HEK293 (cell line): ENCODE data around the gene MAB21L3.

Experiments
- CTCF ChIA-PET: fragments of 350-600 bp; formaldehyde crosslinking; extraction: SDS; loops from one replicate; lab custom pipeline; 2021; ENCODE audit warnings: antibody characterized with exemption; lab: Yijun Ruan, JAX
- POLR2A ChIA-PET: fragments of 300-600 bp; formaldehyde crosslinking; extraction: SDS; loops from one replicate; lab custom pipeline; 2020; ENCODE audit warnings: antibody characterized with exemption, inconsistent platforms; lab: Yijun Ruan, JAX
- H3K27ac ChIP-seq: fragments of 200-500 bp; sonication (Bioruptor generic); 2 replicates; pipeline ENCODE4 v1.5.1; 2014; ENCODE audit warnings: low read depth, low read length, control low read depth, inconsistent platforms; ENCODE audit errors: extremely low read depth
- H3K36me3 ChIP-seq, 2 experiments: fragments of 200-500 bp in 1 of 2; sonication (Bioruptor generic) in 1 of 2; 1 replicate in 1 of 2; 2 replicates in 1 of 2; pipeline ENCODE4 v1.5.1; 2014 to 2017; ENCODE audit warnings: inconsistent platforms in 2 of 2, low read length in 2 of 2; ENCODE audit not compliant: control insufficient read depth in 2 of 2, insufficient read depth in 1 of 2
- H3K4me1 ChIP-seq: fragments of 200-500 bp; sonication (Bioruptor generic); 2 replicates; pipeline ENCODE4 v1.5.1; 2014; ENCODE audit warnings: mild to moderate bottlenecking, low read length, inconsistent platforms; ENCODE audit not compliant: control insufficient read depth, insufficient read depth
- H3K4me3 ChIP-seq: 2 replicates; pipeline ENCODE4 v1.5.1; 2011; ENCODE audit warnings: low read depth, mild to moderate bottlenecking, control low read depth, low read length, moderate library complexity
- H3K9me3 ChIP-seq: fragments of 200-500 bp; sonication (Bioruptor generic); 2 replicates; pipeline ENCODE4 v1.5.1; 2014; ENCODE audit warnings: low read depth, low read length, inconsistent platforms; ENCODE audit not compliant: control insufficient read depth, insufficient read depth
- GLIS2 ChIP-seq: fragments of 450-650 bp; formaldehyde crosslinking; IDR thresholded peaks from 2 replicates; pipeline ENCODE4 v1.5.1; 2016; ENCODE audit warnings: missing biosample characterization, missing genetic modification characterization
- HIC1 ChIP-seq: fragments of 450-650 bp; formaldehyde crosslinking; IDR thresholded peaks from 2 replicates; pipeline ENCODE4 v1.5.1; 2016; ENCODE audit warnings: missing biosample characterization, missing genetic modification characterization
- HOXC10 ChIP-seq: sonication (generic); formaldehyde crosslinking; IDR thresholded peaks from 2 replicates; pipeline ENCODE4 v1.8.1; 2023; ENCODE audit warnings: mild to moderate bottlenecking, missing genetic modification reagents
- REPIN1 ChIP-seq: fragments of 450-650 bp; formaldehyde crosslinking; IDR thresholded peaks from 2 replicates; pipeline ENCODE4 v1.5.1; 2017; ENCODE audit warnings: missing biosample characterization, missing genetic modification characterization, low read depth
- SCRT2 ChIP-seq: fragments of 450-650 bp; formaldehyde crosslinking; IDR thresholded peaks from 2 replicates; pipeline ENCODE4 v1.5.1; 2016; ENCODE audit warnings: missing biosample characterization, missing genetic modification characterization
- SP7 ChIP-seq: fragments of 450-650 bp; formaldehyde crosslinking; IDR thresholded peaks from 2 replicates; pipeline ENCODE4 v1.5.1; 2016; ENCODE audit warnings: missing biosample characterization, missing genetic modification characterization
- ZEB2 ChIP-seq: fragments of 450-650 bp; formaldehyde crosslinking; IDR thresholded peaks from 2 replicates; pipeline ENCODE4 v1.5.1; 2016; ENCODE audit warnings: missing biosample characterization, missing genetic modification characterization
- ZIC2 ChIP-seq: fragments of 450-650 bp; formaldehyde crosslinking; IDR thresholded peaks from 2 replicates; pipeline ENCODE4 v1.5.1; 2016; ENCODE audit warnings: missing biosample characterization, missing genetic modification characterization
- ZNF133 ChIP-seq: fragments of 450-650 bp; formaldehyde crosslinking; IDR thresholded peaks from 2 replicates; pipeline ENCODE4 v1.5.1; 2016; ENCODE audit warnings: missing biosample characterization, missing genetic modification characterization
- ZNF184 ChIP-seq: fragments of 450-650 bp; IDR thresholded peaks from 2 replicates; pipeline ENCODE4 v1.5.1; 2018; ENCODE audit warnings: missing biosample characterization, mild to moderate bottlenecking, missing genetic modification characterization
- ZNF223 ChIP-seq: fragments of 450-650 bp; formaldehyde crosslinking; IDR thresholded peaks from 2 replicates; pipeline ENCODE4 v1.5.1; 2016; ENCODE audit warnings: missing biosample characterization, missing genetic modification characterization
- ZNF23 ChIP-seq: fragments of 450-650 bp; formaldehyde crosslinking; IDR thresholded peaks from 2 replicates; pipeline ENCODE4 v1.5.1; 2016; ENCODE audit warnings: missing biosample characterization, missing genetic modification characterization, borderline replicate concordance
- ZNF335 ChIP-seq: fragments of 450-650 bp; formaldehyde crosslinking; conservative IDR thresholded peaks from 2 replicates; pipeline ENCODE4 v1.5.1; 2016; ENCODE audit warnings: missing biosample characterization, missing genetic modification characterization
- ZNF354C ChIP-seq: fragments of 450-650 bp; formaldehyde crosslinking; IDR thresholded peaks from 2 replicates; pipeline ENCODE4 v1.5.1; 2016; ENCODE audit warnings: missing biosample characterization, missing genetic modification characterization, low read depth, borderline replicate concordance
- ZNF362 ChIP-seq: fragments of 450-650 bp; formaldehyde crosslinking; IDR thresholded peaks from 2 replicates; pipeline ENCODE4 v1.5.1; 2016; ENCODE audit warnings: missing biosample characterization, missing genetic modification characterization
- ZNF449 ChIP-seq: fragments of 450-650 bp; formaldehyde crosslinking; IDR thresholded peaks from 2 replicates; pipeline ENCODE4 v1.5.1; 2017; ENCODE audit warnings: missing biosample characterization, mild to moderate bottlenecking, missing genetic modification characterization, moderate library complexity
- ZNF510 ChIP-seq: fragments of 450-650 bp; formaldehyde crosslinking; IDR thresholded peaks from 2 replicates; pipeline ENCODE4 v1.5.1; 2018; ENCODE audit warnings: mild to moderate bottlenecking, missing genetic modification characterization, missing biosample characterization; ENCODE audit not compliant: insufficient replicate concordance
- ZNF626 ChIP-seq: fragments of 450-650 bp; sonication (Bioruptor Pico); formaldehyde crosslinking; IDR thresholded peaks from 2 replicates; pipeline ENCODE4 v1.5.1; 2018; ENCODE audit warnings: missing biosample characterization, missing genetic modification characterization, inconsistent platforms
- ZNF670 ChIP-seq: fragments of 450-650 bp; formaldehyde crosslinking; IDR thresholded peaks from 2 replicates; pipeline ENCODE4 v1.5.1; 2016; ENCODE audit warnings: missing biosample characterization, missing genetic modification characterization, low read depth
- TF ChIP-seq, protein P1 (sequence below): fragments of 450-650 bp; formaldehyde crosslinking; IDR thresholded peaks from 2 replicates; pipeline ENCODE4 v1.5.1; 2016; ENCODE audit warnings: missing biosample characterization, missing genetic modification characterization

The MAB21L3 gene

GRCh38 chr1:116161877-116162390, 50.7 kb downstream of the MAB21L3 start:
- H3K4me1 ChIP-seq = no peaks in the 10 kb centered on the region
- H3K27ac ChIP-seq = no peak overlapping the region
- H3K36me3 ChIP-seq = no peaks in the 10 kb centered on the region
- H3K4me3 ChIP-seq = no peak overlapping the region
- CTCF ChIA-PET = interaction anchor here (0.7 kb wide), 1 partner anchor 69 kb away, joined by 3 read pairs; no protein-coding TSS in a partner anchor
- TF ChIP-seq ZNF354C (no peak), HOXC10 (CRISPR knock-in tag) (no peak), SCRT2 (tag by site-specific recombination) (no peak), ZNF510 (tag by site-specific recombination) (no peak), SP7 (tag by site-specific recombination) (no peak), REPIN1 (no peak)
- H3K9me3 ChIP-seq = no peaks in the 10 kb centered on the region
- POLR2A ChIA-PET = no interaction called here

DNA sequence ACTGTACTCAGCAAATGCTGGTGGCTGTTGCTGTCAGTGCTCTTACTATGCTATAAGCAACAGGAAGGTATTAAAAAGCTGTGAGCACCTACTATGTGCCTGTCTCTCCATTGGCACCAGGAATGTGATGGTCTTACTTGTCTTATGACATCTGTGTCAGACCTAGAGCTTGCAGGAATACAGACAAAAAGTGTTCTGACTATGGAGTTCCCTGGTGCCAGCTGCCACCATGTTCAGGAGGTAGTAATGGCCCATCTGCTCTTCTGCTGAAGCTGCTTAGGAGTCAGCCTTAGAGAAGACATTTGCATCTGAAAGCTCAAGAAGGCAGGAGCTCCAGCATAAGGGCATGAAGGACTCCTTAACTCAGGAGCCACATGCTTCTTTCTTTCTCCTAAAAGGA, 52.3 kb downstream of the MAB21L3 start:
- ChIA-PET POLR2A (no interaction called here), CTCF (interaction anchor here (0.9 kb wide), 1 partner anchor 10 kb away, joined by 3 read pairs; no protein-coding TSS in a partner anchor)
- TF ChIP-seq ZNF670 (tag by site-specific recombination) (no peak), ZNF626 (tag by site-specific recombination) (no peak), HIC1 (tag by site-specific recombination) (no peak)
- Histone ChIP-seq H3K4me1 (no peaks in the 10 kb centered on the region), H3K27ac (no peak overlapping the region), H3K9me3 (no peaks in the 10 kb centered on the region), H3K4me3 (no peak overlapping the region), H3K36me3 (no peaks in the 10 kb centered on the region)

GRCh38 chr1:116164150-116164549, 53.0 kb downstream of the MAB21L3 start:
- Histone ChIP-seq H3K9me3 (no peaks in the 10 kb centered on the region), H3K36me3 (no peaks in the 10 kb centered on the region), H3K4me1 (no peaks in the 10 kb centered on the region), H3K27ac (no peak overlapping the region), H3K4me3 (no peak overlapping the region)
- POLR2A ChIA-PET = no interaction called here
- CTCF ChIA-PET = no interaction called here
- peak; percentile 27; the same call in 1 of the 2 replicates for TF ChIP-seq ZIC2 (tag by site-specific recombination)
- no peak for TF ChIP-seq ZEB2 (tag by site-specific recombination)

DNA sequence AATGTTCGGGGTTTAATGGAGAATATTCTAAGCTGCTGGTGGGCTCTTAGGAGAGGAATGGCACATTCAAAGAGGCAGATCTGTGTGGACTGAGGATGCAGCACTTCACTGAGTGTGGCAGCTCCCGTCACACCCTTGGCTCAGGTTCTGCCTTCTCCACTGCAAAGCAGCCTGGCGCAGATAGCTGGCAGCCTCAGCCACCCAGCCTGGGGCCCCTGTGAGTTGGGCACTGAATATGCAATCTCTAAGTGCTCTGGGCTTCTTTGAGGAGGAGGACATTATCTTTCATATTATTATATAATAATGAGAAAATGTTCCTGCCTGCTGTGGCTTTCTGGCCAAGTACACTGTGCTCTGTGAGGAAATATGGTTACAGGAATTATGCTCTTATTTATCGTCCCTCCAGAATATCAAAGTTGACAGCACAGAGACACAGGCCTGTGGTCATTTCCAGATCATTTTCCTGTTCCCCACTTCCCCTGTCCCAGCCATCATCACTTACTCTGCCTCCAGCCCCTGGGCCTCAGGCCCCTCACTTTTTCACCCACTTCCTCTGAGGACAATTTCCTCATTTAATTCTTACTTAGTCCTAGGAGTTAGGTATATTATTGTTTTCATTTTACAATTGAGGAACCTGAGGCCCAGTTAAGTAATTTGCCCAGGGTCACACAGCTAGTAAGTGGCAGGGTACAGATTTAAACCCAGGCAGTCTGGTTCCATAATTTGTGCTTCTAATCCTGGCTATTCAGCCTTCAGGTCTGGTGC, 53.6 kb downstream of the MAB21L3 start:
- ChIA-PET POLR2A (no interaction called here), CTCF (interaction anchor here (0.5 to 2.8 kb wide), 3 partner anchors 13 to 320 kb away, joined by 3 to 11 read pairs (median 3); no protein-coding TSS in a partner anchor)
- H3K9me3 ChIP-seq = no peaks in the 10 kb centered on the region
- no peaks in the 10 kb centered on the region for H3K36me3 ChIP-seq
- no peak overlapping the region for H3K27ac ChIP-seq
- H3K4me3 ChIP-seq = no peak overlapping the region
- no peaks in the 10 kb centered on the region for H3K4me1 ChIP-seq
- TF ChIP-seq ZNF184 (tag by site-specific recombination) (no peak), ZNF335 (no peak), ZNF223 (no peak), GLIS2 (tag by site-specific recombination) (no peak), ZNF362 (tag by site-specific recombination) (no peak), ZNF449 (tag by site-specific recombination) (no peak), ZNF23 (tag by site-specific recombination) (no peak), ZNF133 (tag by site-specific recombination) (no peak)
- TF ChIP-seq, protein P1, sequence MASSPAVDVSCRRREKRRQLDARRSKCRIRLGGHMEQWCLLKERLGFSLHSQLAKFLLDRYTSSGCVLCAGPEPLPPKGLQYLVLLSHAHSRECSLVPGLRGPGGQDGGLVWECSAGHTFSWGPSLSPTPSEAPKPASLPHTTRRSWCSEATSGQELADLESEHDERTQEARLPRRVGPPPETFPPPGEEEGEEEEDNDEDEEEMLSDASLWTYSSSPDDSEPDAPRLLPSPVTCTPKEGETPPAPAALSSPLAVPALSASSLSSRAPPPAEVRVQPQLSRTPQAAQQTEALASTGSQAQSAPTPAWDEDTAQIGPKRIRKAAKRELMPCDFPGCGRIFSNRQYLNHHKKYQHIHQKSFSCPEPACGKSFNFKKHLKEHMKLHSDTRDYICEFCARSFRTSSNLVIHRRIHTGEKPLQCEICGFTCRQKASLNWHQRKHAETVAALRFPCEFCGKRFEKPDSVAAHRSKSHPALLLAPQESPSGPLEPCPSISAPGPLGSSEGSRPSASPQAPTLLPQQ (tag by site-specific recombination) = no peak
